ENCODE results near the gene ZNF581. TPM values are rescaled to one million over a fixed set of nuclear protein-coding genes. Genes with fewer than 3 reads are reported as not detected.

The ZNF581 gene
- total RNA-seq, 1 experiment from 2014 or later: 65.1 TPM

- no peaks in the 10 kb centered on the region; the same call in 1 of the 2 replicates for H3K27me3 Mint-ChIP-seq (ENCODE audit: low read depth)
- Histone ChIP-seq H3K4me2 (ENCODE audit: insufficient read depth, insufficient read length, low read length) (peak overlapping the region; percentile 98), H3K27ac (ENCODE audit: insufficient read length, low read depth, low read length) (peak overlapping the region; percentile 84), H3K14ac (ENCODE audit: insufficient read depth, low read length) (peak overlapping the region; percentile 99), H2BK5ac (ENCODE audit: insufficient read length, low read length) (peak overlapping the region; percentile 47), H3T11ph (ENCODE audit: low read length) (peak overlapping the region; percentile 81), H3K9me3 (ENCODE audit: control insufficient read depth, low read depth, low read length) (no peaks in the 10 kb centered on the region), H3K4me1 (ENCODE audit: insufficient read depth, low read length) (peaks cover 7% of the 10 kb centered on the region; the same call in 1 of the 2 replicates), H2BK15ac (ENCODE audit: low read depth, low read length) (no peak overlapping the region), H3K27me3 (ENCODE audit: insufficient read depth, low read length) (no peaks in the 10 kb centered on the region), H3K79me2 (ENCODE audit: insufficient read depth, low read length) (peaks cover 39% of the 10 kb centered on the region), H3K4ac (ENCODE audit: low read depth, low read length) (no peak overlapping the region; the same call in 1 of the 2 replicates), H3K9ac (ENCODE audit: extremely low read depth, insufficient read length, low read length) (peak overlapping the region; percentile 99), H4K8ac (replicated peaks; ENCODE audit: insufficient read length, low read depth, low read length) (no peak overlapping the region), H2AFZ (ENCODE audit: low read length) (peak overlapping the region; percentile 94), H2BK12ac (ENCODE audit: insufficient read length, low read depth, low read length) (no peak overlapping the region), H4K91ac (ENCODE audit: insufficient read length, low read depth, low read length) (no peak overlapping the region), H3K23ac (ENCODE audit: insufficient read length, low read depth, low read length) (no peak overlapping the region), H2BK20ac (ENCODE audit: low read depth, low read length, poor library complexity, severe bottlenecking) (no peak overlapping the region), H4K5ac (ENCODE audit: insufficient read length, low read depth, low read length) (no peak overlapping the region), H2AK5ac (ENCODE audit: insufficient read length, low read length) (no peak overlapping the region), H4K20me1 (ENCODE audit: control insufficient read depth, insufficient read depth, insufficient read length) (peaks cover 5% of the 10 kb centered on the region), H3K56ac (ENCODE audit: insufficient read length, low read depth, low read length) (no peak overlapping the region), H3K23me2 (ENCODE audit: insufficient read length, low read depth, low read length, poor library complexity, severe bottlenecking) (peaks cover 22% of the 10 kb centered on the region), H3K18ac (ENCODE audit: insufficient read length, low read depth, low read length) (peak overlapping the region; percentile 98), H3K79me1 (ENCODE audit: insufficient read depth, low read depth, low read length, poor library complexity, severe bottlenecking) (no peaks in the 10 kb centered on the region), H2BK120ac (ENCODE audit: low read depth, low read length, poor library complexity, severe bottlenecking) (peak overlapping the region; percentile 79)
- peak overlapping the region; percentile 93 to 94 for H3K4me3 Mint-ChIP-seq
- H3K9me3 Mint-ChIP-seq: peaks cover 0 to 3% of the 10 kb centered on the region in 2 experiments; a peak in 3 of 5 replicates
- H3K4me1 Mint-ChIP-seq: peaks cover 27 to 32% of the 10 kb centered on the region in 2 experiments
- DNase-seq: peak; percentile 99
- no peak for TF ChIP-seq CTCF (conservative IDR thresholded peaks at IDR 0.05)
- H3K36me3 Mint-ChIP-seq (ENCODE audit: insufficient read depth in 1 of 3, low read depth in 3 of 3): peaks cover 11 to 55% (median 36%) of the 10 kb centered on the region in 3 experiments
- peak overlapping the region; percentile 99 to 100 (median 100) for H3K27ac Mint-ChIP-seq
- WGBS (ENCODE audit: extremely low coverage, insufficient read length, low lambda C conversion rate): no CpG with 5 or more reads among the region's 52 CpGs
These were observed 10.9 kb downstream of the ZNF581 start for GRCh38 chr19:55654323-55654867.

Measured in H9 (cell line).